Body of pancreas (tissue), 4 donors: ENCODE results near the gene PDPK1. TPM values are rescaled to one million over a fixed set of nuclear protein-coding genes. Genes with fewer than 3 reads are reported as not detected.
A peak's percentile ranks its signal among the peaks of the same experiment; 100 is the strongest.
"Not testable (repeated sequence)": the region's sequence is repeated elsewhere in the genome, so short reads cannot be mapped to it uniquely, and the experiment has no call there.

Source experiments
- ATAC-seq: fragments of 150-250 bp; one replicate; pipeline ENCODE4 v1.9.1; 2016
- DNase-seq, 4 donors: peaks; one replicate each; pipeline ENCODE4 v3.0.0-alpha.2; 2019
- H3K27ac ChIP-seq, 4 donors: fragments of 200-600 bp; sonication (generic); 1 replicate in 3 of 4; 2 replicates in 1 of 4; pipeline versions ENCODE4 v1.5.1 to v1.6.1; 2016 to 2019; ENCODE audit warnings: mild to moderate bottlenecking in 1 of 4, mixed read lengths in 1 of 4, moderate library complexity in 1 of 4
- H3K27me3 ChIP-seq, 2 donors: fragments of 200-600 bp; sonication (generic); one replicate each; pipeline ENCODE4 v1.6.0; 2016; ENCODE audit warnings: mild to moderate bottlenecking in 1 of 2
- H3K36me3 ChIP-seq, 2 donors: fragments of 200-600 bp; sonication (generic); replicated peaks in 1 of 2; 2 replicates each; pipeline ENCODE4 v1.5.1; 2016; ENCODE audit warnings: low read depth in 2 of 2; ENCODE audit not compliant: insufficient read depth in 1 of 2
- H3K4me1 ChIP-seq: fragments of 200-600 bp; sonication (generic); one replicate; pipeline ENCODE4 v1.6.0; 2016
- H3K4me3 ChIP-seq, 2 donors: fragments of 200-600 bp; sonication (generic); 1 replicate in 1 of 2; 2 replicates in 1 of 2; pipeline ENCODE4 v1.5.1; 2016 to 2019
- H3K9me3 ChIP-seq, 3 donors: fragments of 200-600 bp; sonication (generic); 1 replicate in 2 of 3; 2 replicates in 1 of 3; pipeline ENCODE4 v1.5.1; 2016
- CTCF ChIP-seq, 7 experiments: fragments of 450-650 bp in 4 of 7; fragments of 200-600 bp in 3 of 7; sonication (generic) in 3 of 7; IDR thresholded peaks; one replicate each; pipeline ENCODE4 v1.5.1; 2016 to 2019; ENCODE audit warnings: antibody characterized with exemption in 7 of 7
- POLR2A ChIP-seq, 3 donors: fragments of 450-650 bp; IDR thresholded peaks; one replicate each; pipeline ENCODE4 v1.6.1; 2016; ENCODE audit warnings: antibody characterized with exemption in 3 of 3, mild to moderate bottlenecking in 2 of 3
- WGBS, 2 donors: methylation state at CpG; one replicate each; pipeline ENCODE4 v1.1.5; 2017; 5-methylcytosine and 5-hydroxymethylcytosine counted together
- intact Hi-C: fragments of 100-400 bp; cut with DNase I; formaldehyde crosslinking; loops from one replicate; pipeline ENCODE4 v1.15.1; 2023
- total RNA-seq, 2 donors: library from RNA; depleted of rRNA; stranded (reverse); fragments of >200 nt; gene quantifications; one replicate each; pipeline ENCODE4 v1.1.0, GENCODE V29; 2016

PDPK1 gene
- total RNA-seq, 2 donors from 2014 or later = 20.5 to 28.0 TPM

GRCh38 chr16:2603165-2604015 lies 65.6 kb downstream of the PDPK1 start:
- intact Hi-C loops = no loop called here
- Histone ChIP-seq H3K4me3 (peak overlapping the region; percentile 49 to 86), H3K36me3 (no peaks in the 10 kb centered on the region), H3K9me3 (no peaks in the 10 kb centered on the region), H3K27me3 (no peaks in the 10 kb centered on the region), H3K4me1 (peaks cover 9% of the 10 kb centered on the region), H3K27ac (peak overlapping the region; percentile 4 to 81 (median 46))
- peak; percentile 95 to 96 (median 96) for DNase-seq
- WGBS, 2 donors = 0 to 1% methylated on average over 19 to 54 of the region's 58 CpGs
- ATAC-seq = peak; percentile 97
- TF ChIP-seq POLR2A (IDR thresholded peaks at IDR 0.05) (peak; percentile 83 to 94 (median 93)), CTCF (IDR thresholded peaks at IDR 0.05) (peak in 3 of 7 experiments; percentile 6 to 37 (median 25))

- DNase-seq, H3K9me3 ChIP-seq, H3K27me3 ChIP-seq, H3K36me3 ChIP-seq, ATAC-seq, intact Hi-C loops, H3K4me1 ChIP-seq: not testable (repeated sequence)
- WGBS, 2 donors = 1 to 2% methylated on average over 12 of the region's 12 CpGs
- Histone ChIP-seq H3K27ac (peak overlapping the region in 3 of 4 donors; percentile 33 to 81 (median 60)), H3K4me3 (peak overlapping the region; percentile 49 to 86)
Measured at GRCh38 chr16:2604016-2604369, 66.2 kb downstream of the PDPK1 start.

- H3K27me3 ChIP-seq, DNase-seq, H3K9me3 ChIP-seq, H3K36me3 ChIP-seq, intact Hi-C loops, H3K4me3 ChIP-seq, H3K4me1 ChIP-seq, ATAC-seq, H3K27ac ChIP-seq: not testable (repeated sequence)
- no CpG with 5 or more reads among the region's 8 CpGs for whole genome bisulfite sequencing, 2 donors
Measured at GRCh38 chr16:2606820-2607219, 69.0 kb downstream of the PDPK1 start.

GRCh38 chr16:2609345-2609744 lies 71.5 kb downstream of the PDPK1 start:
- intact Hi-C loops = not testable (repeated sequence)

GRCh38 chr16:2609827-2610470 lies 72.1 kb downstream of the PDPK1 start:
- no peak for DNase-seq
- 90 to 95% methylated on average over 3 to 12 of the region's 12 CpGs for WGBS, 2 donors
- Histone ChIP-seq H3K27ac (no peak overlapping the region), H3K9me3 (no peaks in the 10 kb centered on the region), H3K36me3 (peaks cover 0 to 11% of the 10 kb centered on the region in 2 donors), H3K4me1 (peaks cover 5% of the 10 kb centered on the region), H3K4me3 (no peak overlapping the region), H3K27me3 (no peaks in the 10 kb centered on the region)
- TF ChIP-seq CTCF (IDR thresholded peaks at IDR 0.05) (no peak), POLR2A (IDR thresholded peaks at IDR 0.05) (no peak)
- no peak for ATAC-seq
- intact Hi-C loops = no loop called here

More at GRCh38 chr16:2609345-2609744, 71.5 kb downstream of the PDPK1 start:
- 67% methylated on average over 3 to 5 of the region's 11 CpGs for WGBS, 2 donors
- not testable (repeated sequence) for H3K27ac ChIP-seq, H3K9me3 ChIP-seq, DNase-seq, ATAC-seq, H3K27me3 ChIP-seq, H3K4me1 ChIP-seq, H3K36me3 ChIP-seq, H3K4me3 ChIP-seq

GRCh38 chr16:2610781-2611498 lies 73.1 kb downstream of the PDPK1 start:
- Histone ChIP-seq H3K36me3 (peaks cover 0 to 12% of the 10 kb centered on the region in 2 donors), H3K9me3 (no peaks in the 10 kb centered on the region), H3K4me1 (no peaks in the 10 kb centered on the region), H3K27me3 (no peaks in the 10 kb centered on the region), H3K4me3 (no peak overlapping the region), H3K27ac (no peak overlapping the region)
- ATAC-seq (no peak), DNase-seq (peak in 1 of 4 donors; percentile 9)
- intact Hi-C loops = no loop called here
- WGBS, 2 donors = 86 to 90% methylated on average over 27 to 29 of the region's 29 CpGs
- TF ChIP-seq POLR2A (IDR thresholded peaks at IDR 0.05) = no peak
- no peak for TF ChIP-seq CTCF (IDR thresholded peaks at IDR 0.05)
